ENCODE measurements around the gene CRP.
"Not testable (repeated sequence)": the region's sequence is repeated elsewhere in the genome, so short reads cannot be mapped to it uniquely, and the experiment has no call there.

Gene CRP, protein sequence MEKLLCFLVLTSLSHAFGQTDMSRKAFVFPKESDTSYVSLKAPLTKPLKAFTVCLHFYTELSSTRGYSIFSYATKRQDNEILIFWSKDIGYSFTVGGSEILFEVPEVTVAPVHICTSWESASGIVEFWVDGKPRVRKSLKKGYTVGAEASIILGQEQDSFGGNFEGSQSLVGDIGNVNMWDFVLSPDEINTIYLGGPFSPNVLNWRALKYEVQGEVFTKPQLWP
- 0 to 1.4 (median 0) reads per million in 17 experiments for total RNA-seq

DNA sequence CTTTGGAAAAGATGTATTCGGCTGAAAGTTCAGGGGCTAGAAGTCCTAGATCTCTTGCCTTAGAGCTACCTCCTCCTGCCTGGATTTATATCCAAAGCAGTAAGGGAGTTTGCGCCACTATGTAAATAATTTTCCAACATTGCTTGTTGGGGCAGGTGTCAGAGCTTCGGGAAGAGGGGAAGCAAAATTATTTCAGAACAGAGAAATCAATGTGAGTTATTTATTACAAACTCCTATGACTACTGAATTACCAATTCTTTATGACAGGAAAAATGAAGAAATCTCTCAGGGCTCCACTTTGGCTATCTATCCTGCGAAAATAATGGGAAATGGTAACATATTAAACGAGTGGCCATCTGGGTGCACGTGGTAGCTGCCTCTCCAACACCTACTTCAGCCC is at the start of gene CRP:
TSS of gene CRP (minus strand) at position 61 of the 400 bp plus-strand sequence. CDS start 104 bp downstream, outside the sequence.
- DNase-seq: no peak

GRCh38 chr1:159763686-159764085 is 49.3 kb upstream of the CRP start:
- no peak for DNase-seq

- DNase-seq: peak; percentile 66 to 87 (median 81)
Measured at GRCh38 chr1:159756397-159756796, 42.0 kb upstream of the CRP start.

GRCh38 chr1:159755451-159756007 is 41.1 kb upstream of the CRP start:
- DNase-seq: peak in 1 of 4 experiments; percentile 22

DNA sequence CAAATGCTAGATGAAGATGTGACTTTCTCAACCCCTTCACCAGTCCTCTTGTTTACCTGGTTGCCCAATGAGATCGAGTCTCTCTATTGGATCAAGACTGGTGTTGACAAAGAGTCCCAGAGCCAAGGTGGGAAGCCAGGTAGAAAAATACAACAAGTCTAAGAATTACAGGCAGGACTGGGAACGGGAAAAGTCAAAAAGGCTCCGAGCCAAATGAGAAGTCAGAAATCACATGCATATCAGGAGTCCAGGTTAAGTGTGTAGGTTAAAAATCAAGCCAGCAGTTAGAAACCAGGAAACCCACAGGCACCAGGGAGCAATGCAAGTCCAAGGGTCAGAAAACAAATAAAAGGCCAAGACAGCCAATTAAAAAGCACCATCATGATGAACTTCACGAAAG is 39.0 kb upstream of the CRP start:
- DNase-seq: no peak

DNA sequence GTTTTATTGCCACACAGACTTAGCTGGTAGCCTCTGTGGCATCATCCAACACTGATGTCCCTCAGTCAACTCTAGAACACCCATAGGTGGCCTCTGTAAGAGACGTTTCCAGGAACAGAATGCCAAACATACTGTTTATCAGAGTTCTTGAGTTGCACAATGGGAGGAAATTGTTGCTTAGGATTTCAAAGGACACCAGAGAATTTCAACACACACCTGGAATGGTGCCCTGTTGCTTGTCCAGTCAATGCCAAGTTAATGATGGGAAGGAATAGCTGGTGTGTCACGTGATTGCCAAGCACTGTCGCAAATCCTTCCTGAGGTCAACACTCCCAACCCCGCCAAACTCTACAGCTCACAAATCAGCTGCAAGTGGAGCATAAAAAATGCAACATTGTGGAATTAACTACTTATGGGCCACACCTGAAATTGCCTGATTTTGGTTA is 37.8 kb upstream of the CRP start:
- peak in 2 of 4 experiments; percentile 3 to 30 for DNase-seq

DNA sequence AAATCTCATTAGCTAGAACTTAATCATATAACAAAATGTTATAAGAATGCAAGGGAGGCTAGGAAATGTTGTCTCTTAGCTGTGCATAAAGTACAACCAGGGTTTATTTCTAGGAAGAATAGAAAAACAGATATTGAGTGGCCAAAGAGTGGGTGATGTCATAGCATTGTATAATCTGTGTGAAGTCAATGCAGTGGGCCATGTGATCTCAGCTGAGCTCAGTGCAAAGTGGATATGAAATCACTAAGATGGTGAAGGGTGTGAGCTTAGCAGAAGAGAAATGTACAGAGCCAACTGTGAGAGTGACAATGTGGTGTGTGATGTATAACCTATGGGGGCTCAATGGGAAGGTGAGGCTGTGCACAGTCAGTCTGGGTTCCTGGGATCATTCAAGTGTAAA is 36.6 kb upstream of the CRP start:
- DNase-seq: peak in 2 of 4 experiments; percentile 32 to 37

- no peak for DNase-seq
Measured at GRCh38 chr1:159750621-159751020, 36.2 kb upstream of the CRP start.

GRCh38 chr1:159749630-159750029 is 35.2 kb upstream of the CRP start:
- DNase-seq: no peak

DNA sequence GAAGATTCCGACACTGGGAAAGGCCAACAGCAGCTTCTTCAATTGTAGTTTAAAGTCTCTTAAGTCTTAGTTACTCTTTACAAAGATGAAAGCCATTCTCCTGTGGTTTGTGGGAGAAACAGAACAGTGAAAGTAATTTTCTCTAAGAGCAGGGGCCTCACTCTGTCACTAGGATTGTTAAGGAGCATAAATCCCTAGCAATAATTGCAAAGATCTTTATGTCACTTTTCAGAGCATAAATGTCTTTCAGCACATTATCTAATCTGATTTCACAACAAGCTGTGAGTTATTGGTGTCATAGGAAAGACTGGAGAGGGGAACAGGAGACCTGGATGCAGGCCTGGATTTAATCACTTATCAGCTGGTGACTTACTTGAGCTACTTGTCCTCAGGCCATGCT is 34.0 kb upstream of the CRP start:
- no peak for DNase-seq

- DNase-seq: no peak
Measured at GRCh38 chr1:159746666-159747065, 32.3 kb upstream of the CRP start.

- peak in 2 of 4 experiments; percentile 35 to 57 for DNase-seq
Measured at GRCh38 chr1:159743651-159744410, 29.4 kb upstream of the CRP start.

DNA sequence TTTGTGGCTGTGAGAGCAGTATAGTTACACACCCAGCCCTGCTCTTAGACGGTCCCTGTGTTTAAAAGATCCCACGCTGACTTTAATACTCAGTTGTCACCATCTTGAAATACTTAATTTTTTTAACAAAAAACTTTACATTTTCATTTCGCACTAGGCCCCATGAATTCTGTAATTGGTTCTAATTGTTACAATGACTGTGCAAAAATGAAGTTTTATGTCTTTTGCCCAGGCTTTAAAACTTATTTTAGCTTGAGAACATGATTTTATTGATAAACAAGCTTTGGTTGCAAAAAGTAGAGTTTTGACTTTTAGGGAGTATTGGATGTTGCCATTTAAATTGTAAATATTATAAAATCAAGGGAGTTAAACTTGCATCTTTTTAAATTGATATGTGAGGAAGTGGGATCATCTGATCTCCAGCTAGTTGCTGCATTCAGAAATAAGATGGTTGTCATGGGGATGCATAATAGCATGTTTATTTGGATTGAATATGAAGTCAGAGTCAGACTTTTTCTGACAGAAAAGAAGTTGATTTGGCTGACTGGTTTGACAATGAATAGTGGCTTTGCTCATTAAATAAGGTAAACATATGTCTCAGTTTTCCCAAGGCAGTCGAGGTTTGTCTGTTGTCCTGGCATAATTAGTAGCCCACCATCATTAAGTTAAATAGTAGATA is 23.0 kb upstream of the CRP start:
- DNase-seq: peak in 3 of 4 experiments; percentile 6 to 60 (median 60)

- not testable (repeated sequence) for DNase-seq
Measured at GRCh38 chr1:159723188-159723587, 8.8 kb upstream of the CRP start.

GRCh38 chr1:159719990-159720389 is 5.6 kb upstream of the CRP start:
- no peak for DNase-seq

DNA sequence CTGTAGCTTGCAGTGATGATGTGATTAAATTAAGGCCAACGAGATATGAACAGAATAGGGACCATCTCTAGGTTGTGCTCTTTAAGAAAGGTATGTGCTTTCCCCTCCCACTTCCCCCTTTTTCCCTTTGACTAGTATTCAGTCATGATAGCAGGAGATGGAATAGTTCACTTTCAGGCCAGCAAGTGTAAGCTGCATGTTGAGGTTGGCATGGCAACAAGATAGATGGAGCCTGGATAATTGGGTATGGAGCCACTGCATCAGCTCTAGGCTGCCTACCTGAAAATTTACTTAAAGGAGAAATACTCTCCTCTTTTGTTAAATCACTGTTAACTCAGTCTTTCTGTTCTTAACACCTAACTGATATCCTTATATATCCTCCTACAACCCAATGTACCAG is 1.5 kb upstream of the CRP start:
- no peak for DNase-seq

DNA sequence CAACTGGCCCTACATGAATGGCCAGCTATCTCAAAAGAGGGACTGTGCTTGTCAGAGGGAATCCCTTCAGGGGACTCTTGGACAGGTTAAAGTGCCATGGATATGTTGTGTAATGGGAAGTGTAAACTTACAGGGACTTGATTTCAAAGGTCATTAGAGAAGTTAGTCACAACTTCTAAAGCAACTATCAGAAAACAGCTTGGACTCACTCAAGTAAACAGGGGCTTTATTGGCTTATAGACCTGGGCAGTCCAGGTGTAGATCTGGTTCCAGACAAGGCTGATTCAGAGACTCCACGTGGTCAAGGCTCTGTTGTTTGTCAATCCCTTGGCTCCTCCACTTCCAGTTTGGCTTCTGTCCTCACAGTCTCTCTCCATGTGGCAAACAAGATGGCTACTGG is 2.3 kb downstream of the CRP start:
- no peak for DNase-seq

- DNase-seq: no peak
Measured at GRCh38 chr1:159707472-159708260, 6.7 kb downstream of the CRP start.

DNA sequence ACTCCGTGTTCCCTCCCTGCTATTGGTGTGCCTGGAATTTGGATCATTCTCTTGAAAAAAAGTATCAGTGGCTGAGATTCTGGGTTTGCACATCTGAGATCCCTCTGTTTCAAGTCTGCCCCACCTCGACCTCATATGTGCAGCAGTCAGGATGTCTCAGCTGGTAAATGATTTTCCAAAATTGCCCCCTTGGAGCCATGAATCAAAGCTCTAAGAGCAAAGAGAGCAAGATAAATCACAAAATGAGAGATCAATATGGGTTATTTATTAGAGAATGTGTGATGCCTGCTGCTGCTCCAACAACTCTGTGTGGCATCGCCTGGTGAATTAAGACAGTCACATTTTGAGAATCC is 8.5 kb downstream of the CRP start:
- no peak for DNase-seq

- no peak for DNase-seq
Measured at GRCh38 chr1:159705251-159705903, 9.0 kb downstream of the CRP start.

DNA sequence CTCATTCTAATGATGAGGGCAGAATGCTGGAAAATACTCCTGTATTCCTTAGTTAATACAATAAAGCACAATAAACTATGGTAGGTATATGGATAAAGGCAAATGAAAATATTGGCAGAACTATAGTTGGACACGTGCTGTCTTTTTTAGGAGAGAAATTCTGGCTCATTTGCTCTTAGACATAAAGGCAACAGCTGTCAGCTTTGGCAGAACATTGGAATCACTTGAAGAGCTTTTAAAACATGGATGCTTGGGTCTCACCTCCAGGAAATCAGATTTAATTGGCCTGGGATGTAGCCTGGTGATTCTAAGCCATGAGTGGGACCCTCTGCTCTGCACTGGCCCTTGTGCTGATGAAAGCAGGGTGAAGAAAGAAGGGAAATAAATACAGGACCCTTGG is 9.9 kb downstream of the CRP start:
- no peak for DNase-seq

GRCh38 chr1:159700312-159700711 is 14.1 kb downstream of the CRP start:
- DNase-seq: peak; percentile 2 to 66 (median 44)

Data from suppressor macrophage (primary cell).